ENCODE results near the gene MRPL16. TPM values are rescaled to one million over a fixed set of nuclear protein-coding genes. Genes with fewer than 3 reads are reported as not detected.
"Not testable (repeated sequence)": the region's sequence is repeated elsewhere in the genome, so short reads cannot be mapped to it uniquely, and the experiment has no call there.

The MRPL16 gene
- total RNA-seq, 2 donors from 2014 or later, result 58.7 to 75.5 TPM

DNA sequence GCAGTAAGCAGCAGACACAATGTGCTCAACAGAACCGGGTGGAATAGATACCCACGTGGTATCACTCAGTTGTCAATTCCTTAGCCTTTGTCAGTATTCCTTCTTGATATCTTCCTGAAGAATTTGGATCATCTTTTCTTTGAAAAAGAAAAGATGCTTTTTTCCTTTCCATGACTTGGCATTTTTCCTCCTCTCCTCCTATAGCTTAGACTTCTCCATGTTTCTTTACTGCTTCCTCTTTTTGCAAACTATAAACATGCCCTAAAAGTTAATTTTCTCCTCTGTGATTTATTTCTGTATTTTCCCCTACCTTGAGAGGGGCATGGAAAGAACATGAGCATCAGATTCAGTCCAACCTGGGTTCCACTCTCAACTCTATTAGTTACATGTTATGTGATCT, 23.0 kb upstream of the MRPL16 start:
- Mint-ChIP-seq H3K27me3 (peaks cover 15 to 19% of the 10 kb centered on the region in 2 donors), H3K36me3 (no peaks in the 10 kb centered on the region), H3K4me1 (ENCODE audit: low read depth in 2 of 2) (peaks cover 0 to 7% of the 10 kb centered on the region in 2 donors), H3K27ac (no peak overlapping the region), H3K4me3 (no peak overlapping the region), H3K9me3 (no peaks in the 10 kb centered on the region)
- DNase-seq (ENCODE audit: low spot score) (no peak), ATAC-seq (no peak)

GRCh38 chr11:59829358-59829757, 18.8 kb upstream of the MRPL16 start:
- DNase-seq (ENCODE audit: low spot score) (no peak), ATAC-seq (no peak)
- Mint-ChIP-seq H3K27ac (no peak overlapping the region), H3K9me3 (no peaks in the 10 kb centered on the region), H3K4me3 (no peak overlapping the region), H3K36me3 (no peaks in the 10 kb centered on the region), H3K27me3 (peaks cover 7 to 18% of the 10 kb centered on the region in 2 donors), H3K4me1 (ENCODE audit: low read depth in 2 of 2) (peaks cover 0 to 7% of the 10 kb centered on the region in 2 donors)

DNA sequence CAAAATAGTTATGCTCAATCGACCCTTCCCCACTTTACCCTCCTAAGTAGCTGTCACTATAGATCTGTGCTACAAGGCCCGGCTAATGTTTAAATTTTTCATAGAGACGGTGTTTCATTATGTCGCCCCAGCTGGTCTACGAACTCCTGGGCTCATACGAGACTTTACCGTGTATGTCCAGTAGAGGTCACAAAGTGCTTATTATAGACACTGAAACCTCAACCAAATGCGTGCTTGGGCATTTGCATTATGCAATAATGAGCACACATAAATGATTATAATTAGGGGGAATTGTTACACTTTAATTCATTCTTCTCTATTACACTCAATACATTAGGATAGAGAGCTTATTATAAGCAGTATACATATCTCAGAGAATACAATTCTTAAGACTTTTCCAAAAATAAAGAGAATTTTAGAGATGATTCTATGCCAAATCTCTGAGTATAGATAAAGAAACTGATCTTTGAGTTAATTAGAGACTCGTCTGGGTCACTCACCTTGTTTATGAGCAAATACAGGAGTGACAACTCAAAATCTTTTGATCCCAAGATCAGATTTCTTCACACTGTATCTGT, 12.5 kb upstream of the MRPL16 start:
- peak; percentile 62 to 73 for ATAC-seq
- peaks cover 2 to 8% of the 10 kb centered on the region in 2 donors for H3K27me3 Mint-ChIP-seq
- no peak for DNase-seq (ENCODE audit: low spot score)
- H3K4me1 Mint-ChIP-seq (ENCODE audit: low read depth in 2 of 2), result peaks cover 3 to 5% of the 10 kb centered on the region in 2 donors
- no peak overlapping the region for H3K4me3 Mint-ChIP-seq
- no peak overlapping the region for H3K27ac Mint-ChIP-seq
- H3K9me3 Mint-ChIP-seq, result no peaks in the 10 kb centered on the region
- H3K36me3 Mint-ChIP-seq, result no peaks in the 10 kb centered on the region

DNA sequence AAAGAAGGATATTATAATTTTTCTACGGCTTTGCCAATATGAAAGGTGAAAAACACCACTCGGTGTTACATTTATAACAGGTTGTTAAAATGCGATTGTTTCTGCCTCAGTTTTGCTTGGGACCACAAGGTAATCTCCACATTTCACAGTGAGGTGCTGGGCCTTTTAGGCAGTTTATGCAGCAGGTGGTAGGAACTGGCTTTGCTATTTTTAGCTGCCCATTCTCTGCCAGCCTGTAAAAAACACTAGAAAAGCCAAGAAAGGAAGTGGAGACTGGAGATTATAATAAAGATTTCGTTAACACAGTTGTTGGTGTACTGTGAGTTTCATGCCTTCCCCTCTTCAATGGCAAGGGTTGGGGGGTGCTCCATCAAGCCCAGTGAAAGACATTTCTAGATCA, 8.0 kb upstream of the MRPL16 start:
- peaks cover 9 to 10% of the 10 kb centered on the region in 2 donors for H3K4me1 Mint-ChIP-seq (ENCODE audit: low read depth in 2 of 2)
- H3K27me3 Mint-ChIP-seq, result peaks cover 0 to 2% of the 10 kb centered on the region in 2 donors
- no peak overlapping the region for H3K27ac Mint-ChIP-seq
- ATAC-seq (no peak), DNase-seq (ENCODE audit: low spot score) (no peak)
- H3K4me3 Mint-ChIP-seq, result no peak overlapping the region
- H3K9me3 Mint-ChIP-seq, result no peaks in the 10 kb centered on the region
- no peaks in the 10 kb centered on the region for H3K36me3 Mint-ChIP-seq

- not testable (repeated sequence) for H3K27me3 Mint-ChIP-seq; H3K27ac Mint-ChIP-seq; H3K4me3 Mint-ChIP-seq; H3K36me3 Mint-ChIP-seq; H3K4me1 Mint-ChIP-seq (ENCODE audit: low read depth in 2 of 2); DNase-seq (ENCODE audit: low spot score); ATAC-seq; H3K9me3 Mint-ChIP-seq
Measured at GRCh38 chr11:59816434-59816833, 5.9 kb upstream of the MRPL16 start.

GRCh38 chr11:59815754-59816153, 5.2 kb upstream of the MRPL16 start:
- peaks cover 3% of the 10 kb centered on the region for H3K9me3 Mint-ChIP-seq
- DNase-seq (ENCODE audit: low spot score), result no peak
- no peak overlapping the region for H3K27ac Mint-ChIP-seq
- no peak overlapping the region for H3K4me3 Mint-ChIP-seq
- no peaks in the 10 kb centered on the region for H3K27me3 Mint-ChIP-seq
- peaks cover 10 to 11% of the 10 kb centered on the region in 2 donors for H3K4me1 Mint-ChIP-seq (ENCODE audit: low read depth in 2 of 2)
- no peak for ATAC-seq
- H3K36me3 Mint-ChIP-seq, result no peaks in the 10 kb centered on the region

DNA sequence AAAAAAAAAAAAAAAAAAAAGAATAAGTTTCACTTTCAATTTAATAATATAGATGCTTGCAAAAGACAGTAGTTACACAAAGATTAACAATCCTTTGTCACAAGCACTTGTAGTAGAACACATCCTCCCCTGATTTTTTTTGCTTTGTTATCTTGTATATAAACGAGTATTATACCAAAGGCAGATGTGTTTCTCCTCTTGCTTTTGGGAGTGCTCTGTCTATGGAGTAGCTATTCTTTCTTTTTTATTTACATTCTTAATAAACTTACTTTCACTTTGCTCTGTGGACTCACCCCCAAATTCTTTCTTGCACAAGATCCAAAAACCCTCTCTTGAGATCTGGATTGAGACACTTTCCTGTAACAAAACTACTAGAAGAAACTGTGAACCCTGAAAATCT, 3.4 kb upstream of the MRPL16 start:
- Mint-ChIP-seq H3K4me1 (ENCODE audit: low read depth in 2 of 2) (peaks cover 10 to 14% of the 10 kb centered on the region in 2 donors), H3K27ac (peak overlapping the region; percentile 23 to 44), H3K4me3 (peak overlapping the region; percentile 42), H3K36me3 (no peaks in the 10 kb centered on the region), H3K9me3 (peaks cover 3% of the 10 kb centered on the region), H3K27me3 (no peaks in the 10 kb centered on the region)
- DNase-seq (ENCODE audit: low spot score) (no peak), ATAC-seq (no peak)

- peaks cover 14% of the 10 kb centered on the region in 2 donors for H3K4me1 Mint-ChIP-seq (ENCODE audit: low read depth in 2 of 2)
- peaks cover 3% of the 10 kb centered on the region for H3K9me3 Mint-ChIP-seq
- H3K36me3 Mint-ChIP-seq, result no peaks in the 10 kb centered on the region
- H3K27ac Mint-ChIP-seq, result no peak overlapping the region
- H3K27me3 Mint-ChIP-seq, result no peaks in the 10 kb centered on the region
- no peak overlapping the region for H3K4me3 Mint-ChIP-seq
- DNase-seq (ENCODE audit: low spot score) (no peak), ATAC-seq (no peak)
Measured at GRCh38 chr11:59813364-59813763, 2.8 kb upstream of the MRPL16 start.

DNA sequence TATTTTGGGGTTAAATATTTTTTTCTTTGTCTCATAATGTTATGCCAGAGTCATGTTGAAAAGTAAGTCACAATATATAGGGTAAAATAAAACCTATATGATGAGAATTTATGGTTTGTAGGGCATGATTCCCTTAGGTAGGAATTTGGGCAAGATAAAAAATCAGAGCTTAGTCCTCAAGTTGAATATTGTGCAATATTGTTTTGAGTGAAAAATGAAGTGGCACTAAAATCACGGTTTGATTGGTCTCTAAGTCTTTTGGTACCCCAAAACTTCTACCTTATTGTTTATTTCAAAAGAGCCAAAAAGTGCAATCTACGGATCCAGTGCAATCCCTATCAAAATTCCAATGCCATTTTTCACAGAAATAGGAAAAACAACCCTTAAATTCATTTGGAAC, 1.6 kb upstream of the MRPL16 start:
- Mint-ChIP-seq H3K4me1 (ENCODE audit: low read depth in 2 of 2) (peaks cover 14% of the 10 kb centered on the region in 2 donors), H3K36me3 (peaks cover under 1% of the 10 kb centered on the region), H3K9me3 (peaks cover 3% of the 10 kb centered on the region), H3K4me3 (no peak overlapping the region), H3K27me3 (no peaks in the 10 kb centered on the region), H3K27ac (peak overlapping the region in 1 of 2 donors; percentile 35)
- ATAC-seq (no peak), DNase-seq (ENCODE audit: low spot score) (no peak)

GRCh38 chr11:59810911-59811259, 307 bp upstream of the MRPL16 start:
- Mint-ChIP-seq H3K4me1 (ENCODE audit: low read depth in 2 of 2) (peaks cover 14% of the 10 kb centered on the region in 2 donors), H3K27ac (peak overlapping the region; percentile 83 to 86), H3K27me3 (no peaks in the 10 kb centered on the region), H3K36me3 (peaks cover 11% of the 10 kb centered on the region), H3K4me3 (peak overlapping the region; percentile 91), H3K9me3 (peaks cover 3% of the 10 kb centered on the region)
- ATAC-seq, result no peak
- DNase-seq (ENCODE audit: low spot score), result no peak

DNA sequence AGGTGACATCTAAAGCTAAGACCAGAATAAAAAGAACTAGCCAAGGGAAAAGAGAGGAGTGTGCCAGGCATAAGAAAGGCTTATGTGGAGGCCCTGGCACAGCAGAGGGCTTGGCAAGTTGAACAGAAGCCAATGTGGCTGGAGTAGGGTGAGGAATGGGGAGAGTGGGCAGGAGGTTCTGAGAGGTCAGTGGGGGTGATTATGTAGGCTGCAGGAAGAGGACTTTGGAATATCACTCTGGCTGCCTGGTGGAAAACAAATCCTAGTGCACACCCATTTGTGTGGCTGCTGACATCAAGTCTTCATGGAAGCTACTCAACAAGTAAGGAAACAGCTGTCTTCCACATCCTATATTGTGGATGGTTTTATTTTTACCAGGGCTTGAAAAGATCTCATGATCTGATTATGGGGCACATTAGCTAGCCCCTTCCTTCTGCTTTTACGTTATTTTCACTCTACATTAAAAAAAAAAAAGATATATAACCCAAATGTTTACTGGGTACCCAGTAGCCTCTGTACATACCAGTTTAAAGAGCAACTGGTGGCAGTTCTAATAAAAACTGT, 3.4 kb downstream of the MRPL16 start:
- no peak overlapping the region for H3K4me3 Mint-ChIP-seq
- peaks cover 3% of the 10 kb centered on the region for H3K9me3 Mint-ChIP-seq
- peaks cover 11% of the 10 kb centered on the region for H3K36me3 Mint-ChIP-seq
- H3K27ac Mint-ChIP-seq, result no peak overlapping the region
- peaks cover 10 to 19% of the 10 kb centered on the region in 2 donors for H3K4me1 Mint-ChIP-seq (ENCODE audit: low read depth in 2 of 2)
- H3K27me3 Mint-ChIP-seq, result no peaks in the 10 kb centered on the region
- DNase-seq (ENCODE audit: low spot score), result no peak
- no peak for ATAC-seq

- peaks cover 11% of the 10 kb centered on the region for H3K36me3 Mint-ChIP-seq
- no peaks in the 10 kb centered on the region for H3K27me3 Mint-ChIP-seq
- ATAC-seq (no peak), DNase-seq (ENCODE audit: low spot score) (no peak)
- H3K9me3 Mint-ChIP-seq, result no peaks in the 10 kb centered on the region
- no peak overlapping the region for H3K27ac Mint-ChIP-seq
- peaks cover 2 to 15% of the 10 kb centered on the region in 2 donors for H3K4me1 Mint-ChIP-seq (ENCODE audit: low read depth in 2 of 2)
- no peak overlapping the region for H3K4me3 Mint-ChIP-seq
Measured at GRCh38 chr11:59804061-59804460, 6.5 kb downstream of the MRPL16 start.

- Mint-ChIP-seq H3K9me3 (no peaks in the 10 kb centered on the region), H3K4me3 (no peak overlapping the region), H3K36me3 (peaks cover 13% of the 10 kb centered on the region), H3K4me1 (ENCODE audit: low read depth in 2 of 2) (peaks cover 2 to 11% of the 10 kb centered on the region in 2 donors), H3K27ac (no peak overlapping the region), H3K27me3 (no peaks in the 10 kb centered on the region)
- peak; percentile 77 for DNase-seq (ENCODE audit: low spot score)
- peak in 1 of 2 donors; percentile 78 for ATAC-seq
Measured at GRCh38 chr11:59802639-59803176, 7.9 kb downstream of the MRPL16 start.

- Mint-ChIP-seq H3K4me1 (ENCODE audit: low read depth in 2 of 2) (peaks cover 2 to 11% of the 10 kb centered on the region in 2 donors), H3K27ac (no peak overlapping the region), H3K9me3 (no peaks in the 10 kb centered on the region), H3K27me3 (no peaks in the 10 kb centered on the region), H3K4me3 (no peak overlapping the region), H3K36me3 (peaks cover 18% of the 10 kb centered on the region)
- no peak for ATAC-seq
- DNase-seq (ENCODE audit: low spot score), result no peak
Measured at GRCh38 chr11:59801981-59802638, 8.5 kb downstream of the MRPL16 start.
